ENCODE results near the gene ASCC1.

ASCC1 gene

DNA sequence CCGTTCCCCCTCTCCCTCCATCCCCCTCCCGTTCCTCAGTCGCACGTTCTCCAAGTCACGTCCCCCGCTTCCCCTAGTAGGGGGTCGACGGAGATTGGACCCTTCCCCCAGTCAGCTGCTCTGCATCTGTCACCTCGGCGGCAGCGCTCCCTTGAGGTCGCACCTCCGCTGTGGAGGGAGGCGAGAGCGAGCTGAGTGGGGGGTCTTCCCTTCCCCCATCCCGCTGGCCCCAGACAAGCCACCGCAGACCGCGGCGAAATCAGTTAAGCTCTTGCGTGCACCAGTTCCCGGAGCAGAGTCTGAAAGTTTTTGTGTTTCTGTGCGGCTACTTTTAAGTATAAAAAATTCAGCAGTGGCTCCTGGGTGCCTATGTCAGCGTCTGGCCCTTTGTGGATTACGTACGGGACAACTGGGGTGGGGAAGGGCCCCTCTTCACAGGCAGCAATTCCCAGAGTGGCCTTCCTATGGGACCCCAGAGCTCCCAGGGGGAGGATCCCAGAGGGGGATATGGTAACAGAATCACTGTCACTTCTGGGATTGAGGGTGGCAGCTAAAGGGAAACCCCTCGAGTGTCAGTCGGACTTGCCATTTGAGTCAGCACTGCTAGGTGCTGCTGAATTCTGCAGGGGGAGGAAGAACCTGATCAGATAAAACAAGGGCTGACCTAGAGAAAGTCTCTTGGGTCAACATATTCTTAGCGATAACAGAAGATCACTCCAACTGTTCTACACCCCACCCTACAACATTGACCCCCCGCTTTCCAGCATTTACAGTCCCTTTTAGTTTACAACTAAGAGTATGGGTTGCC is 45.1 kb upstream of the ASCC1 start:
- H3K9ac ChIP-seq (ENCODE audit: low read length) = peak overlapping the region; percentile 71
- H3K4me3 ChIP-seq (ENCODE audit: low read length) = peak overlapping the region; percentile 26
- H4K5ac ChIP-seq (ENCODE audit: low read length) = no peak overlapping the region
- no peaks in the 10 kb centered on the region for H3K79me1 ChIP-seq (ENCODE audit: low read length)
- H3K27me3 ChIP-seq (ENCODE audit: insufficient read depth, low read length, poor library complexity) = no peaks in the 10 kb centered on the region
- peak overlapping the region; percentile 82 for H3K4ac ChIP-seq (ENCODE audit: low read depth, low read length)
- no peak overlapping the region for H4K8ac ChIP-seq (ENCODE audit: low read depth, low read length)
- no peak overlapping the region for H3K23ac ChIP-seq (ENCODE audit: low read length)
- H3K56ac ChIP-seq (ENCODE audit: low read length) = peak overlapping the region; percentile 81
- H3K4me2 ChIP-seq (ENCODE audit: low read length) = peak overlapping the region; percentile 54
- no CpG with 5 or more reads among the region's 30 CpGs for WGBS (ENCODE audit: extremely low coverage, insufficient coverage, low lambda C conversion rate)
- H3K36me3 ChIP-seq (ENCODE audit: control insufficient read depth, insufficient read depth, low read length) = no peaks in the 10 kb centered on the region
- peak; percentile 83 for DNase-seq
- H2BK120ac ChIP-seq (ENCODE audit: low read depth, low read length) = peak overlapping the region; percentile 54
- peak overlapping the region; percentile 97 for H3K27ac ChIP-seq (ENCODE audit: low read depth, low read length)
- H2AK5ac ChIP-seq (ENCODE audit: low read length) = no peak overlapping the region
- peak overlapping the region; percentile 95 for H3K18ac ChIP-seq (ENCODE audit: low read length)
- H3K4me1 ChIP-seq (ENCODE audit: control insufficient read depth, low read depth, low read length) = peaks cover 16% of the 10 kb centered on the region
- peak overlapping the region; percentile 97 for H2BK15ac ChIP-seq (replicated peaks; ENCODE audit: low read depth)
- H3K79me2 ChIP-seq (ENCODE audit: control insufficient read depth, insufficient read depth, low read length) = no peaks in the 10 kb centered on the region
- peak overlapping the region; percentile 79 for H2BK5ac ChIP-seq (ENCODE audit: low read length)

DNA sequence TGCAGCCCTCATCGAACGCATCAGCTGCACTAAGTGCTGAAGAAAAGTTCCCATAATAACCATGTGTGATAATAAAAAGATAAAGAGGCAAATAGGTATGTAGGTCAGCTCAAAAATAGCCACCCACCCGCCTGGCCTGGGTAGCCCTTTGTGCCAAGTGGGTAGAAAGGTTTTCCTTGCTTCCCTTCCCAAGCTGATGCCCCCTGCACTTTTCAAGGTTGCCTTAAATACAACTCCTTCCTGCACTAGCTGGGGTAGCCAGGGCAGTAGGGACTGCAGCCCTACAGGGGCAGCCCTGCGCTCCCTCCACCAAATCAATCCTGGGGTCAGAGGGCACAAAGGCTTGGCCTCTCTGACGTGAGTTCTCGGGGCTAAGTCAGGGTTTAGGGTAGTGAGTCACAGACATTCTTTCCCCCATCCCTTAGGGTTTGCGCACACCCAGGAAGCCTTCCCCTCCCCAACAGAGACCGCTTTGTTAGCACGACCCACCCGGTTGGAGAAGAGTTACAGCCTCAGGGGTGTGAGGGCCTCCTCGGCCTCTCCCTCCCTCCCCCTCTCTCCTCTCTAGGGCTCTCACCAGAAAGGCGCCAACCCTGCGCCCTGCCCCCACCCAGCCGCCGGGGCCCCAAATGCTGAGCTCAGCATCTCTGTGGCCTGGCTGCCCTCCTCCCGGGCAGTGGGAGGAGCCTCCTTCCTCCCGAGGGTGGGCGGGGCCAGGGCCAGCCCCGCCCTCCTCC is 44.3 kb upstream of the ASCC1 start:
- H3K9ac ChIP-seq (ENCODE audit: low read length) = peak overlapping the region; percentile 76
- H2AK5ac ChIP-seq (ENCODE audit: low read length) = peak overlapping the region; percentile 90
- H3K4ac ChIP-seq (ENCODE audit: low read depth, low read length) = peak overlapping the region; percentile 62
- peak overlapping the region; percentile 30 for H3K23ac ChIP-seq (ENCODE audit: low read length)
- peak overlapping the region; percentile 22 for H3K18ac ChIP-seq (ENCODE audit: low read length)
- H2BK15ac ChIP-seq (replicated peaks; ENCODE audit: low read depth) = no peak overlapping the region
- H2BK5ac ChIP-seq (ENCODE audit: low read length) = peak overlapping the region; percentile 99
- H4K8ac ChIP-seq (ENCODE audit: low read depth, low read length) = no peak overlapping the region
- peak; percentile 99 for DNase-seq
- H3K27ac ChIP-seq (ENCODE audit: low read depth, low read length) = peak overlapping the region; percentile 95
- peaks cover 12% of the 10 kb centered on the region for H3K4me1 ChIP-seq (ENCODE audit: control insufficient read depth, low read depth, low read length)
- H3K79me2 ChIP-seq (ENCODE audit: control insufficient read depth, insufficient read depth, low read length) = no peaks in the 10 kb centered on the region
- no CpG with 5 or more reads among the region's 19 CpGs for WGBS (ENCODE audit: extremely low coverage, insufficient coverage, low lambda C conversion rate)
- no peak overlapping the region for H3K4me3 ChIP-seq (ENCODE audit: low read length)
- no peak overlapping the region for H2BK120ac ChIP-seq (ENCODE audit: low read depth, low read length)
- peak overlapping the region; percentile 59 for H3K4me2 ChIP-seq (ENCODE audit: low read length)
- peak overlapping the region; percentile 94 for H3K56ac ChIP-seq (ENCODE audit: low read length)
- no peaks in the 10 kb centered on the region for H3K27me3 ChIP-seq (ENCODE audit: insufficient read depth, low read length, poor library complexity)
- no peaks in the 10 kb centered on the region for H3K36me3 ChIP-seq (ENCODE audit: control insufficient read depth, insufficient read depth, low read length)
- no peaks in the 10 kb centered on the region for H3K79me1 ChIP-seq (ENCODE audit: low read length)
- H4K5ac ChIP-seq (ENCODE audit: low read length) = peak overlapping the region; percentile 95

DNA sequence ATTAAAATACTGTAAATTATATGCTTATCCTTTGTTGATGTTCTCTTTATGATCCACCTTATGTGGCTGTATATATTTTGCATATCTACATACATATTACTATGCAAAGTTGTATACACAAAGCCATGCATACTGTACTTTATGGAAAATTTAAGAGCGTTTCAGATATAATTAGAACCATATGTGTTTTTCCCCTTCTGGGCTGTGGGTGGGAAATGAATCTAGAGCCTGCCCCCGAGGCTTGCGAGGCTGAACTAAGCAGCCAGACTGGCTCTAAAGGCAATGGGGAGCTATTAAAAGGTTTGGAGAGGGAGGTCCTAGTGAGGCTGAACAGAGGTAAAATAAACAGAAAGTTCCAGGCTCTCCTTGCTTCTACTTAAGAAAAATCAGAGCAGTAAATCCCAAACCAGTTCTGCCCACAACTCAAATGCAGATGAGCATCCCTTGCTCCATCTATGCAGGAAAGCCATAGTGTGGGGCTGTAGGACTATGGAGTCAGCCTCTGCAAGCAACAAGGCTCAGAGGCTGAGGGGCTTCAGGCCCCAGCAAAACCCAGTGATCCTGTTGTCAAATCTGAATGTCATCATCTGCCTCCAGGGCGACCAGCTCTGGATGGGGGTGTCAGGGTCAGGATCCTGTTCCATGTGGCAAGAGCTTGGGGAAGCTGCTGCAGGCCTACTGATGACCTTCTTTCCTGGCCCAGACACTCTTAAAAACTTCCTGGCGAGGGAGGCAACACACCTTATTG is 43.6 kb upstream of the ASCC1 start:
- no peak overlapping the region for H3K4me3 ChIP-seq (ENCODE audit: low read length)
- no peaks in the 10 kb centered on the region for H3K79me2 ChIP-seq (ENCODE audit: control insufficient read depth, insufficient read depth, low read length)
- H3K56ac ChIP-seq (ENCODE audit: low read length) = peak overlapping the region; percentile 94
- no peaks in the 10 kb centered on the region for H3K79me1 ChIP-seq (ENCODE audit: low read length)
- WGBS (ENCODE audit: extremely low coverage, insufficient coverage, low lambda C conversion rate) = no CpG with 5 or more reads among the region's 5 CpGs
- H4K8ac ChIP-seq (ENCODE audit: low read depth, low read length) = no peak overlapping the region
- DNase-seq = peak; percentile 72
- H4K5ac ChIP-seq (ENCODE audit: low read length) = peak overlapping the region; percentile 95
- H2BK120ac ChIP-seq (ENCODE audit: low read depth, low read length) = no peak overlapping the region
- H2AK5ac ChIP-seq (ENCODE audit: low read length) = peak overlapping the region; percentile 90
- H2BK5ac ChIP-seq (ENCODE audit: low read length) = peak overlapping the region; percentile 99
- H3K18ac ChIP-seq (ENCODE audit: low read length) = peak overlapping the region; percentile 22
- peak overlapping the region; percentile 76 for H3K9ac ChIP-seq (ENCODE audit: low read length)
- no peaks in the 10 kb centered on the region for H3K27me3 ChIP-seq (ENCODE audit: insufficient read depth, low read length, poor library complexity)
- H3K23ac ChIP-seq (ENCODE audit: low read length) = peak overlapping the region; percentile 83
- peak overlapping the region; percentile 95 for H3K27ac ChIP-seq (ENCODE audit: low read depth, low read length)
- peak overlapping the region; percentile 62 for H3K4ac ChIP-seq (ENCODE audit: low read depth, low read length)
- H3K4me2 ChIP-seq (ENCODE audit: low read length) = no peak overlapping the region
- H2BK15ac ChIP-seq (replicated peaks; ENCODE audit: low read depth) = no peak overlapping the region
- H3K4me1 ChIP-seq (ENCODE audit: control insufficient read depth, low read depth, low read length) = peaks cover 13% of the 10 kb centered on the region
- no peaks in the 10 kb centered on the region for H3K36me3 ChIP-seq (ENCODE audit: control insufficient read depth, insufficient read depth, low read length)

DNA sequence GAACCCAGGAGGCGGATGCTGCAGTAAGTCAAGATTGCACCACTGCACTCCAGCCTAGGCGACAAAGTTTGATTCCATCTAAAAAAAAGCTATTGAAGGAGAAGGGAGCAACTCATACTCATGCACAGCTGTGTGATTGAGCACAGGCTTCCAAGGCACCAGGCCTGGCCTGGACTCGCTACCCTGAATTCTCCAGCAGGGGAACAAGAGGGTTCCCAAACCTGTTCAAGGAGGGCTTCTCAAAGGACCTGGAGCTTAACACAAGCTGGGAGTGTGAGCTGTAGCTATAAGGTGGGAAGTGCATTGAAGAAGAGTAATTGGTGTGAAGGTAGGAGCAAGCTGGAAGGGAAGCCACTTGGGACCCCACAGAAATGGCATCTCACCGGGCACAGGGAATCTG is 42.5 kb upstream of the ASCC1 start:
- peak; percentile 65 for DNase-seq
- Histone ChIP-seq H3K79me1 (ENCODE audit: low read length) (no peaks in the 10 kb centered on the region), H3K79me2 (ENCODE audit: control insufficient read depth, insufficient read depth, low read length) (no peaks in the 10 kb centered on the region), H3K4ac (ENCODE audit: low read depth, low read length) (no peak overlapping the region), H3K4me1 (ENCODE audit: control insufficient read depth, low read depth, low read length) (peaks cover 13% of the 10 kb centered on the region), H2BK15ac (replicated peaks; ENCODE audit: low read depth) (no peak overlapping the region), H3K27ac (ENCODE audit: low read depth, low read length) (no peak overlapping the region), H2AK5ac (ENCODE audit: low read length) (no peak overlapping the region), H3K36me3 (ENCODE audit: control insufficient read depth, insufficient read depth, low read length) (no peaks in the 10 kb centered on the region), H3K18ac (ENCODE audit: low read length) (no peak overlapping the region), H2BK5ac (ENCODE audit: low read length) (no peak overlapping the region), H3K4me3 (ENCODE audit: low read length) (no peak overlapping the region), H3K9ac (ENCODE audit: low read length) (no peak overlapping the region), H3K4me2 (ENCODE audit: low read length) (no peak overlapping the region), H4K5ac (ENCODE audit: low read length) (no peak overlapping the region), H3K27me3 (ENCODE audit: insufficient read depth, low read length, poor library complexity) (no peaks in the 10 kb centered on the region), H4K8ac (ENCODE audit: low read depth, low read length) (no peak overlapping the region), H3K23ac (ENCODE audit: low read length) (no peak overlapping the region), H2BK120ac (ENCODE audit: low read depth, low read length) (peak overlapping the region; percentile 3), H3K56ac (ENCODE audit: low read length) (no peak overlapping the region)
- WGBS (ENCODE audit: extremely low coverage, insufficient coverage, low lambda C conversion rate) = no CpG with 5 or more reads among the region's 4 CpGs

DNA sequence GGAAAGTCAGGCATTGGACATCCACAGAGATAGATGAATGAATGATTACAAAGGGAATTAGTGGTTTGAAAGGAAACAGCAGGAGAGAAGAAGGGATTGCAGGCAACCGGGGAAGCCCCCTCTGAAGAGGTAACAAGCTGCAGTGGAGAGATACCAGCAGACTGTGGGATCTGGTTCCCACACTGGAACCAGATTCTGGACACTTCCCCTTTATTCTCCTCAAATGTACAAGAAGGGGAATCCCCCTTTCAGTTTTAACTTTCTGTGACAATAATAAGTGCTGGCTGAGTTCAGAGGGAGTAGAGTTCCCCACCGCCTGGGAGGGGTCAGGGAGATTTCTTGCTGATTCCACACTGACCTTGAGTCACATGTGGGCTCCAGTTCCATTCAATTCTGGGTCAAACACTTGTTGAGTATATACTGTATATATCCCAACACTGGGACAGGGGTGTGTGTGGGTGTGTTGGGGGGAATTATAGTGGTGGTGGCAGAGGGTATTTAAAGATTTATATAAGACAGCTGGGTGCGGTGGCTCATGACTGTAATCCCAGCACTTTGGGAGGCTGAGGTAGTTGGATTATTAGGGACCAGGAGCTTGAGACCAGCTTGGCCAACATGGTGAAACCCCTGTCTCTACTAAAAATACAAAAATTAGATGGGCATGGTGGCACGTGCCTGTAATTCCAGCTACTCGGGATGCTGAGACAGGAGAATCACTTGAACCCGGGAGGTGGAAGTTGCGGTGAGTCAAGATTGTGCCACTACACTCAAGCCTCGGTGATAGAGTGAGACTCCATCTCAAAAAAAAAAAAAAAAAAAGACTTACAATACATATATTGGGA is 41.2 kb upstream of the ASCC1 start:
- no CpG with 5 or more reads among the region's 8 CpGs for WGBS (ENCODE audit: extremely low coverage, insufficient coverage, low lambda C conversion rate)
- H4K5ac ChIP-seq (ENCODE audit: low read length) = no peak overlapping the region
- H2BK15ac ChIP-seq (replicated peaks; ENCODE audit: low read depth) = no peak overlapping the region
- DNase-seq = no peak
- no peaks in the 10 kb centered on the region for H3K79me1 ChIP-seq (ENCODE audit: low read length)
- no peak overlapping the region for H2AK5ac ChIP-seq (ENCODE audit: low read length)
- H3K18ac ChIP-seq (ENCODE audit: low read length) = no peak overlapping the region
- H3K56ac ChIP-seq (ENCODE audit: low read length) = peak overlapping the region; percentile 7
- H3K4ac ChIP-seq (ENCODE audit: low read depth, low read length) = no peak overlapping the region
- H2BK5ac ChIP-seq (ENCODE audit: low read length) = no peak overlapping the region
- peaks cover 13% of the 10 kb centered on the region for H3K4me1 ChIP-seq (ENCODE audit: control insufficient read depth, low read depth, low read length)
- no peaks in the 10 kb centered on the region for H3K36me3 ChIP-seq (ENCODE audit: control insufficient read depth, insufficient read depth, low read length)
- H3K27ac ChIP-seq (ENCODE audit: low read depth, low read length) = no peak overlapping the region
- no peaks in the 10 kb centered on the region for H3K79me2 ChIP-seq (ENCODE audit: control insufficient read depth, insufficient read depth, low read length)
- H3K27me3 ChIP-seq (ENCODE audit: insufficient read depth, low read length, poor library complexity) = no peaks in the 10 kb centered on the region
- H3K9ac ChIP-seq (ENCODE audit: low read length) = no peak overlapping the region
- H3K23ac ChIP-seq (ENCODE audit: low read length) = no peak overlapping the region
- H3K4me3 ChIP-seq (ENCODE audit: low read length) = no peak overlapping the region
- no peak overlapping the region for H4K8ac ChIP-seq (ENCODE audit: low read depth, low read length)
- no peak overlapping the region for H2BK120ac ChIP-seq (ENCODE audit: low read depth, low read length)
- no peak overlapping the region for H3K4me2 ChIP-seq (ENCODE audit: low read length)
